GM10847 (cell line): Measurements from ENCODE around the gene POLDIP3.

Experiments
- POLR2A ChIP-seq: IDR thresholded peaks from 2 replicates; pipeline ENCODE4 v1.6.1; 2011; ENCODE audit not compliant: insufficient read length; ENCODE audit errors: extremely low read depth

The POLDIP3 gene

GRCh38 chr22:42630211-42630610 lies 15.5 kb upstream of the POLDIP3 start:
- no peak for TF ChIP-seq POLR2A

GRCh38 chr22:42627981-42628380 lies 13.3 kb upstream of the POLDIP3 start:
- no peak for TF ChIP-seq POLR2A

- TF ChIP-seq POLR2A, result no peak
Measured at GRCh38 chr22:42626951-42627625, 12.4 kb upstream of the POLDIP3 start.

GRCh38 chr22:42626431-42626830 lies 11.7 kb upstream of the POLDIP3 start:
- no peak for TF ChIP-seq POLR2A

GRCh38 chr22:42625416-42625815 lies 10.7 kb upstream of the POLDIP3 start:
- no peak for TF ChIP-seq POLR2A

- no peak for TF ChIP-seq POLR2A
Measured at GRCh38 chr22:42624551-42625106, 9.9 kb upstream of the POLDIP3 start.

- TF ChIP-seq POLR2A, result no peak
Measured at GRCh38 chr22:42623756-42624441, 9.2 kb upstream of the POLDIP3 start.

- TF ChIP-seq POLR2A, result no peak
Measured at GRCh38 chr22:42623301-42623751, 8.6 kb upstream of the POLDIP3 start.

- TF ChIP-seq POLR2A, result no peak
Measured at GRCh38 chr22:42622061-42622710, 7.5 kb upstream of the POLDIP3 start.

GRCh38 chr22:42621505-42622002 lies 6.9 kb upstream of the POLDIP3 start:
- TF ChIP-seq POLR2A, result no peak

GRCh38 chr22:42620084-42620483 lies 5.4 kb upstream of the POLDIP3 start:
- no peak for TF ChIP-seq POLR2A

- TF ChIP-seq POLR2A, result no peak
Measured at GRCh38 chr22:42619261-42620063, 4.8 kb upstream of the POLDIP3 start.

GRCh38 chr22:42617155-42617983 lies 2.7 kb upstream of the POLDIP3 start:
- no peak for TF ChIP-seq POLR2A
